ENCODE results near the gene EIF5A2. TPM values are rescaled to one million over a fixed set of nuclear protein-coding genes. Genes with fewer than 3 reads are reported as not detected.

The EIF5A2 gene
- total RNA-seq, 1 experiment from 2014 or later = 72.0 TPM

- no peaks in the 10 kb centered on the region for H3K36me3 ChIP-seq (ENCODE audit: control insufficient read depth, insufficient read depth, low read length)
- no peak overlapping the region for H3K27ac ChIP-seq (ENCODE audit: low read length)
- H3K27me3 ChIP-seq (ENCODE audit: control insufficient read depth, insufficient read depth, low read length) = no peaks in the 10 kb centered on the region
- TF ChIP-seq TCF7L2 (IDR thresholded peaks at IDR 0.05; ENCODE audit: low read depth, low read length) (no peak), SIN3A (IDR thresholded peaks at IDR 0.05; ENCODE audit: borderline replicate concordance, insufficient read depth, low read depth, low read length) (no peak), POLR2AphosphoS5 (IDR thresholded peaks at IDR 0.05; ENCODE audit: low read depth, low read length) (no peak), REST (IDR thresholded peaks at IDR 0.05; ENCODE audit: insufficient read depth in 1 of 2, low read depth in 2 of 2, low read length in 1 of 2) (no peak), CTCF (IDR thresholded peaks at IDR 0.05) (no peak)
- H3K9me3 ChIP-seq (ENCODE audit: control insufficient read depth, insufficient read depth, low read depth, low read length) = no peaks in the 10 kb centered on the region; the same call in 1 of the 2 replicates
- no peak for ATAC-seq
- H3K4me3 ChIP-seq (ENCODE audit: low read depth in 2 of 2, low read length in 2 of 2) = no peak overlapping the region
- BruUV-seq (replicated peaks) = no TSS peak
- ChIA-PET POLR2A (no interaction called here), CTCF (no interaction called here)
- in situ Hi-C loops (cut with HindIII; ENCODE audit: low pct_unique_long_range_greater_than_20kb, low sequenced_read_pairs) = no loop called here
- intact Hi-C loops (cut with micrococcal nuclease; ENCODE audit: unreplicated experiment) = no loop called here
- no peaks in the 10 kb centered on the region for H3K4me1 ChIP-seq (ENCODE audit: control insufficient read depth, insufficient read depth, low read length)
- no peak for DNase-seq (ENCODE audit: low read depth, low spot score)
Observed at GRCh38 chr3:170947018-170947769, 38.8 kb upstream of the EIF5A2 start.

GRCh38 chr3:170942011-170942410 lies 33.6 kb upstream of the EIF5A2 start:
- DNase-seq (ENCODE audit: low read depth, low spot score) = no peak
- in situ Hi-C loops (cut with HindIII; ENCODE audit: low pct_unique_long_range_greater_than_20kb, low sequenced_read_pairs) = no loop called here

More at GRCh38 chr3:170942011-170942410, 33.6 kb upstream of the EIF5A2 start:
- Histone ChIP-seq H3K27me3 (ENCODE audit: control insufficient read depth, insufficient read depth, low read length) (no peaks in the 10 kb centered on the region), H3K27ac (ENCODE audit: low read length) (no peak overlapping the region), H3K9me3 (ENCODE audit: control insufficient read depth, insufficient read depth, low read depth, low read length) (no peaks in the 10 kb centered on the region; the same call in 1 of the 2 replicates), H3K36me3 (ENCODE audit: control insufficient read depth, insufficient read depth, low read length) (no peaks in the 10 kb centered on the region), H3K4me1 (ENCODE audit: control insufficient read depth, insufficient read depth, low read length) (no peaks in the 10 kb centered on the region), H3K4me3 (ENCODE audit: low read depth in 2 of 2, low read length in 2 of 2) (no peak overlapping the region)
- ChIA-PET CTCF (no interaction called here), POLR2A (no interaction called here)
- no peak for TF ChIP-seq POLR2AphosphoS5 (IDR thresholded peaks at IDR 0.05; ENCODE audit: low read depth, low read length)
- TF ChIP-seq CTCF (IDR thresholded peaks at IDR 0.05) = no peak
- BruUV-seq (replicated peaks) = no TSS peak
- intact Hi-C loops (cut with micrococcal nuclease; ENCODE audit: unreplicated experiment) = no loop called here
- no peak for ATAC-seq
